GM18526 (cell line): ENCODE results near the gene DNAJC15.

ENCODE experiments used
- POLR2A ChIP-seq: IDR thresholded peaks from 3 replicates; pipeline ENCODE4 v1.6.1; 2011; ENCODE audit not compliant: insufficient read length; ENCODE audit errors: extremely low read depth

Gene DNAJC15

GRCh38 chr13:43026262-43026661 lies 2.9 kb downstream of the DNAJC15 start:
- TF ChIP-seq POLR2A = no peak

GRCh38 chr13:43030548-43030947 lies 7.2 kb downstream of the DNAJC15 start:
- no peak for TF ChIP-seq POLR2A

GRCh38 chr13:43031881-43032280 lies 8.5 kb downstream of the DNAJC15 start:
- no peak for TF ChIP-seq POLR2A

GRCh38 chr13:43033038-43033437 lies 9.7 kb downstream of the DNAJC15 start:
- no peak for TF ChIP-seq POLR2A

GRCh38 chr13:43036351-43037250 lies 13.2 kb downstream of the DNAJC15 start:
- no peak for TF ChIP-seq POLR2A

GRCh38 chr13:43039966-43040365 lies 16.6 kb downstream of the DNAJC15 start:
- no peak for TF ChIP-seq POLR2A

GRCh38 chr13:43041369-43041921 lies 18.1 kb downstream of the DNAJC15 start:
- no peak for TF ChIP-seq POLR2A

GRCh38 chr13:43042410-43042921 lies 19.1 kb downstream of the DNAJC15 start:
- TF ChIP-seq POLR2A = no peak

GRCh38 chr13:43044720-43045301 lies 21.4 kb downstream of the DNAJC15 start:
- TF ChIP-seq POLR2A = no peak

GRCh38 chr13:43046259-43046658 lies 22.9 kb downstream of the DNAJC15 start:
- TF ChIP-seq POLR2A = no peak

GRCh38 chr13:43054803-43055802 lies 31.7 kb downstream of the DNAJC15 start:
- TF ChIP-seq POLR2A = no peak

GRCh38 chr13:43057653-43058317 lies 34.4 kb downstream of the DNAJC15 start:
- TF ChIP-seq POLR2A = no peak

GRCh38 chr13:43058318-43058674 lies 34.9 kb downstream of the DNAJC15 start:
- TF ChIP-seq POLR2A = no peak

- TF ChIP-seq POLR2A = no peak
These were observed 35.4 kb downstream of the DNAJC15 start for GRCh38 chr13:43058831-43059230.
